IMR-90 (cell line): ENCODE measurements around the gene COL23A1. TPM values are rescaled to one million over a fixed set of nuclear protein-coding genes. Genes with fewer than 3 reads are reported as not detected.

Experiments used
- ATAC-seq: fragments of 200-7000 bp; cut with Tn5 transposase; 2 replicates; pipeline ENCODE4 v1.9.1; 2020; ENCODE audit warnings: low read depth, mild to moderate bottlenecking, moderate library complexity
- BruUV-seq: library from RNA; stranded (reverse); fragments of 400-500 nt; replicated peaks from 2 replicates; lab custom pipeline; 2021; lab: Mats Ljungman, UMichigan
- CTCF ChIA-PET: fragments of 300-600 bp; formaldehyde crosslinking; extraction: SDS; loops from one replicate; lab custom pipeline; 2021; ENCODE audit warnings: antibody characterized with exemption; lab: Yijun Ruan, JAX
- POLR2A ChIA-PET: fragments of 300-600 bp; sonication (Branson Sonifier 250); formaldehyde crosslinking; loops from one replicate; lab custom pipeline; 2022; ENCODE audit warnings: antibody characterized with exemption; ENCODE audit not compliant: unreplicated experiment; lab: Charles Lee
- DNase-seq: peaks from one replicate; pipeline ENCODE4 v3.0.0; 2013
- H2AFZ ChIP-seq: replicated peaks from 2 replicates; pipeline ENCODE3; 2013; ENCODE audit warnings: low read length, mild to moderate bottlenecking; ENCODE audit not compliant: poor library complexity
- H2AK5ac ChIP-seq: 2 replicates; pipeline ENCODE4 v1.6.1; 2013; ENCODE audit warnings: low read depth, low read length, inconsistent platforms
- H2AK9ac ChIP-seq: replicated peaks from 2 replicates; pipeline ENCODE3; 2013; ENCODE audit warnings: mild to moderate bottlenecking, low read depth, low read length, moderate library complexity; ENCODE audit not compliant: poor library complexity
- H2BK120ac ChIP-seq: 2 replicates; pipeline ENCODE4 v1.6.1; 2013; ENCODE audit warnings: low read depth, low read length, inconsistent platforms
- H2BK15ac ChIP-seq: 3 replicates; pipeline ENCODE4 v1.6.1; 2013; ENCODE audit warnings: low read depth, low read length, inconsistent platforms
- H2BK20ac ChIP-seq: 2 replicates; pipeline ENCODE4 v1.6.1; 2013; ENCODE audit warnings: low read depth, mild to moderate bottlenecking, inconsistent platforms, low read length, moderate library complexity
- H2BK5ac ChIP-seq: 2 replicates; pipeline ENCODE4 v1.6.1; 2013; ENCODE audit warnings: mild to moderate bottlenecking, low read depth, low read length, inconsistent platforms; ENCODE audit not compliant: poor library complexity, severe bottlenecking
- H3K14ac ChIP-seq: replicated peaks from 2 replicates; pipeline ENCODE4 v1.6.1; 2013; ENCODE audit warnings: low read depth, low read length, inconsistent platforms
- H3K18ac ChIP-seq: 2 replicates; pipeline ENCODE4 v1.6.1; 2013; ENCODE audit warnings: low read depth, low read length, control low read depth
- H3K23ac ChIP-seq: 2 replicates; pipeline ENCODE4 v1.6.1; 2013; ENCODE audit warnings: low read depth, low read length, inconsistent platforms
- H3K27ac ChIP-seq: 2 replicates; pipeline ENCODE4 v1.5.1; 2013; ENCODE audit warnings: mild to moderate bottlenecking, control low read depth, low read length; ENCODE audit not compliant: insufficient read depth
- H3K27me3 ChIP-seq: 2 replicates; pipeline ENCODE4 v1.6.1; 2013; ENCODE audit warnings: low read length; ENCODE audit not compliant: control insufficient read depth, insufficient read depth
- H3K36me3 ChIP-seq: 2 replicates; pipeline ENCODE4 v1.6.1; 2013; ENCODE audit warnings: low read length, mixed read lengths; ENCODE audit not compliant: control insufficient read depth, insufficient read depth
- H3K4ac ChIP-seq: 2 replicates; pipeline ENCODE4 v1.6.1; 2013; ENCODE audit warnings: low read depth, low read length, inconsistent platforms
- H3K4me1 ChIP-seq: 2 replicates; pipeline ENCODE4 v1.6.1; 2013; ENCODE audit warnings: low read length, mixed read lengths; ENCODE audit not compliant: control insufficient read depth, insufficient read depth
- H3K4me2 ChIP-seq: 2 replicates; pipeline ENCODE4 v1.6.1; 2013; ENCODE audit warnings: low read depth, mild to moderate bottlenecking, control low read depth, low read length, moderate library complexity
- H3K4me3 ChIP-seq: 2 replicates; pipeline ENCODE4 v1.5.1; 2013; ENCODE audit warnings: low read depth, mild to moderate bottlenecking, control low read depth, low read length, moderate library complexity; ENCODE audit not compliant: insufficient read depth
- H3K56ac ChIP-seq: 2 replicates; pipeline ENCODE4 v1.6.1; 2013; ENCODE audit warnings: low read length, inconsistent platforms; ENCODE audit not compliant: insufficient read depth; ENCODE audit errors: extremely low read depth
- H3K79me1 ChIP-seq, 2 experiments: 2 replicates each; pipeline ENCODE4 v1.6.1; 2013; ENCODE audit warnings: low read length in 2 of 2, inconsistent platforms in 1 of 2, low read depth in 1 of 2
- H3K9ac ChIP-seq: 2 replicates; pipeline ENCODE4 v1.6.1; 2013; ENCODE audit warnings: low read depth, low read length, control low read depth
- H3K9me1 ChIP-seq: 2 replicates; pipeline ENCODE4 v1.6.1; 2013; ENCODE audit warnings: low read length, inconsistent platforms; ENCODE audit not compliant: insufficient read depth
- H3K9me3 ChIP-seq: 2 replicates; pipeline ENCODE4 v1.6.1; 2013; ENCODE audit warnings: low read length; ENCODE audit not compliant: control insufficient read depth, insufficient read depth
- H4K20me1 ChIP-seq: 2 replicates; pipeline ENCODE4 v1.6.1; 2013; ENCODE audit warnings: low read length, inconsistent platforms; ENCODE audit not compliant: insufficient read depth
- H4K5ac ChIP-seq: 2 replicates; pipeline ENCODE4 v1.6.1; 2013; ENCODE audit warnings: mild to moderate bottlenecking, low read depth, low read length, control low read depth
- H4K8ac ChIP-seq, 2 experiments: 2 replicates each; pipeline ENCODE4 v1.6.1; 2013; ENCODE audit warnings: low read depth in 2 of 2, low read length in 2 of 2, control low read depth in 1 of 2, inconsistent platforms in 1 of 2
- H4K91ac ChIP-seq: 2 replicates; pipeline ENCODE4 v1.6.1; 2013; ENCODE audit warnings: low read depth, low read length, inconsistent platforms; ENCODE audit not compliant: insufficient read depth
- CEBPB ChIP-seq: IDR thresholded peaks from 2 replicates; pipeline ENCODE4 v1.6.1; 2012; ENCODE audit warnings: low read depth, low read length, improper control_type of control experiment
- CHD1 ChIP-seq: IDR thresholded peaks from 2 replicates; pipeline ENCODE4 v1.6.1; 2012; ENCODE audit warnings: low read depth, low read length, improper control_type of control experiment
- MAFK ChIP-seq: IDR thresholded peaks from 2 replicates; pipeline ENCODE4 v1.6.1; 2012; ENCODE audit warnings: low read depth, low read length, improper control_type of control experiment
- NFE2L2 ChIP-seq: fragments of 150-350 bp; IDR thresholded peaks from 2 replicates; pipeline ENCODE4 v1.6.1; 2016; ENCODE audit warnings: low read depth, mild to moderate bottlenecking, low read length
- WGBS, 2 experiments: methylation state at CpG; one replicate each; pipeline versions ENCODE4 v1.1.5 to v1.1.7; 2013; ENCODE audit warnings: missing lambda C conversion rate in 2 of 2; ENCODE audit not compliant: insufficient read length in 1 of 2; ENCODE audit errors: extremely low coverage in 2 of 2; 5-methylcytosine and 5-hydroxymethylcytosine counted together
- dilution Hi-C: fragments of 300-500 bp; cut with HindIII; formaldehyde crosslinking; loops from one replicate; pipeline ENCODE4 v1.14.3; 2018; ENCODE audit warnings: low sequenced_read_pairs; ENCODE audit not compliant: unreplicated experiment
- in situ Hi-C: fragments of 300-500 bp; cut with MboI; formaldehyde crosslinking; loops from 3 replicates; pipeline ENCODE4 v1.14.3; 2019; ENCODE audit warnings: low sequenced_read_pairs, inconsistent platforms, mixed read lengths
- intact Hi-C: fragments of 100-400 bp; cut with micrococcal nuclease; formaldehyde crosslinking; loops from 2 replicates; pipeline ENCODE4 v1.10.0; 2022
- polyA plus RNA-seq, 3 experiments: library from polyadenylated mRNA; depleted of rRNA; stranded (reverse); fragments of >200 nt; gene quantifications; 2 replicates each; pipeline ENCODE4 v1.2.3, GENCODE V29; 2012; ENCODE audit warnings: low replicate concordance in 1 of 3
- total RNA-seq: library from RNA; depleted of rRNA; stranded (reverse); fragments of >200 nt; gene quantifications from 2 replicates; pipeline ENCODE4 v1.2.3, GENCODE V29; 2012
- TF ChIP-seq, protein P1 (sequence below): fragments of 150-350 bp; IDR thresholded peaks from 2 replicates; pipeline ENCODE4 v1.6.1; 2017; ENCODE audit warnings: mild to moderate bottlenecking, antibody characterized with exemption, low read length, low read depth

Gene COL23A1
- total and polyA plus RNA-seq, 2 of the 4 experiments (the other 2 are of a cell fraction), result not detected

DNA sequence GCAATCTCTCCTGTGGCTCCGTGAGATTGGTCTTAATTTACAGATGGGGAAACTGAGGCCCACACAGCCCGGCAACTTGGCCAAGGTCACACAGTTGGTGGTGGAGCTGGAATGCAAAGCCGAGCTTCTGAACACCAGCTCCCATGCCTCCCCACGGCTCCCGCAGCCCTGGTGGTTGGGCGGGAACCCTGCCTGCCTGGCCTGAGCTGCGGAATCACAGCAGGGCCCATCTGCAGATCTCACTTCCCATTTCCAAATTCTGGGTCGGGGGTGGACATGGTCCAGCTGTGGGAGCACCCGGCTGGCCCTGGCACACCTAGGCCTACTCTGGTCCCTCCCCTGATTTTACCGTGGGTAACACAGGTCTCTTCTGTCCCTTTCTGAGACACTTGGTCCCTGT is 322.3 kb downstream of the COL23A1 start:
- Histone ChIP-seq H3K4me1 (no peaks in the 10 kb centered on the region), H3K4me3 (no peak overlapping the region), H3K36me3 (no peaks in the 10 kb centered on the region), H2BK5ac (no peak overlapping the region), H3K56ac (no peak overlapping the region), H2AK9ac (no peak overlapping the region), H4K91ac (no peak overlapping the region), H4K5ac (no peak overlapping the region), H3K9me3 (no peaks in the 10 kb centered on the region), H2BK120ac (no peak overlapping the region), H3K79me1 (no peaks in the 10 kb centered on the region), H4K8ac (no peak overlapping the region), H2AFZ (no peak overlapping the region), H2BK15ac (no peak overlapping the region), H3K27me3 (no peaks in the 10 kb centered on the region), H2AK5ac (no peak overlapping the region), H3K23ac (no peak overlapping the region), H3K4ac (no peak overlapping the region), H3K14ac (no peak overlapping the region), H3K9me1 (no peaks in the 10 kb centered on the region), H3K18ac (no peak overlapping the region), H4K20me1 (no peaks in the 10 kb centered on the region), H2BK20ac (no peak overlapping the region), H3K27ac (no peak overlapping the region), H3K4me2 (no peak overlapping the region), H3K9ac (no peak overlapping the region)
- ChIA-PET CTCF (no interaction called here), POLR2A (no interaction called here)
- BruUV-seq, result no TSS peak
- dilution Hi-C loops, result no loop called here
- intact Hi-C loops, result no loop called here
- in situ Hi-C loops, result no loop called here
- ATAC-seq (no peak), DNase-seq (no peak)
- WGBS, 2 experiments, result 83% methylated on average over 1 of the region's 10 CpGs; no CpG with 5 or more reads in 1 of the 2 experiments
- TF ChIP-seq CHD1 (no peak), CEBPB (no peak), MAFK (no peak), NFE2L2 (no peak)
- TF ChIP-seq, protein P1, sequence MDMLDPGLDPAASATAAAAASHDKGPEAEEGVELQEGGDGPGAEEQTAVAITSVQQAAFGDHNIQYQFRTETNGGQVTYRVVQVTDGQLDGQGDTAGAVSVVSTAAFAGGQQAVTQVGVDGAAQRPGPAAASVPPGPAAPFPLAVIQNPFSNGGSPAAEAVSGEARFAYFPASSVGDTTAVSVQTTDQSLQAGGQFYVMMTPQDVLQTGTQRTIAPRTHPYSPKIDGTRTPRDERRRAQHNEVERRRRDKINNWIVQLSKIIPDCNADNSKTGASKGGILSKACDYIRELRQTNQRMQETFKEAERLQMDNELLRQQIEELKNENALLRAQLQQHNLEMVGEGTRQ, result no peak
